ENCODE data around the gene ADD3. TPM values are rescaled to one million over a fixed set of nuclear protein-coding genes. Genes with fewer than 3 reads are reported as not detected.
A peak's percentile ranks its signal among the peaks of the same experiment; 100 is the strongest.

ADD3 gene
- total and polyA plus RNA-seq, 2 experiments from 2014 or later, result 83.2 to 216 TPM

DNA sequence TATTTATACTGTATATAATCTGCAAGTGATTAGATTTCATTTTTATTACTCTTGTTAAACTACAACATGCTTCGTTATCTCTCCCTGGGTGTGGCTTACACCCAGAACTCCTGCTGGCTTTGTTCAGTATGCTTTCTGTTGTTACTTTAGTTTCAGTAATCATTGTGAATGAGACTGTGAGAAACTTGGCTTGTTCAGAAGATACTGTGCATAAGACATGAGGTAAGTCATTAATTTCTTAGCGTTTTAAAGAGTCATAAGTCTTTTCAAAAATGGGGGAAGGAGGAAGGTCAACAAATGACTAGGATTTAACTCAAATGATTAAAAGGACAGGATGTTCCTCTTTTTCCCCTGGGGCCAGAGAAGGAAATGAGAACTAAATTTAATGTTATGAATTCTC, 11.6 kb upstream of the ADD3 start:
- Histone ChIP-seq H3K36me3 (replicated peaks; ENCODE audit: insufficient read depth, low read depth) (no peaks in the 10 kb centered on the region), H3K9me3 (ENCODE audit: low read depth) (no peaks in the 10 kb centered on the region), H2AFZ (no peak overlapping the region), H4K20me1 (ENCODE audit: insufficient read depth, poor library complexity, severe bottlenecking) (no peaks in the 10 kb centered on the region), H3K27me3 (no peaks in the 10 kb centered on the region), H3K9me2 (replicated peaks; ENCODE audit: insufficient read depth) (no peaks in the 10 kb centered on the region), H3K4me1 (ENCODE audit: insufficient read depth) (peaks cover 45% of the 10 kb centered on the region), H3K4me2 (peak overlapping the region; percentile 69), H3K4me3 (no peak overlapping the region), H3K79me2 (peaks cover 33% of the 10 kb centered on the region), H3K27ac (peak overlapping the region; percentile 93)
- DNase-seq (ENCODE audit: low spot score), result peak; percentile 43
- no peak for TF ChIP-seq EZH2phosphoT487 (IDR thresholded peaks at IDR 0.05; ENCODE audit: low read depth, severe bottlenecking, unreplicated experiment)
- TF ChIP-seq, protein P1, sequence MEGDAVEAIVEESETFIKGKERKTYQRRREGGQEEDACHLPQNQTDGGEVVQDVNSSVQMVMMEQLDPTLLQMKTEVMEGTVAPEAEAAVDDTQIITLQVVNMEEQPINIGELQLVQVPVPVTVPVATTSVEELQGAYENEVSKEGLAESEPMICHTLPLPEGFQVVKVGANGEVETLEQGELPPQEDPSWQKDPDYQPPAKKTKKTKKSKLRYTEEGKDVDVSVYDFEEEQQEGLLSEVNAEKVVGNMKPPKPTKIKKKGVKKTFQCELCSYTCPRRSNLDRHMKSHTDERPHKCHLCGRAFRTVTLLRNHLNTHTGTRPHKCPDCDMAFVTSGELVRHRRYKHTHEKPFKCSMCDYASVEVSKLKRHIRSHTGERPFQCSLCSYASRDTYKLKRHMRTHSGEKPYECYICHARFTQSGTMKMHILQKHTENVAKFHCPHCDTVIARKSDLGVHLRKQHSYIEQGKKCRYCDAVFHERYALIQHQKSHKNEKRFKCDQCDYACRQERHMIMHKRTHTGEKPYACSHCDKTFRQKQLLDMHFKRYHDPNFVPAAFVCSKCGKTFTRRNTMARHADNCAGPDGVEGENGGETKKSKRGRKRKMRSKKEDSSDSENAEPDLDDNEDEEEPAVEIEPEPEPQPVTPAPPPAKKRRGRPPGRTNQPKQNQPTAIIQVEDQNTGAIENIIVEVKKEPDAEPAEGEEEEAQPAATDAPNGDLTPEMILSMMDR (IDR thresholded peaks at IDR 0.05; ENCODE audit: poor library complexity), result no peak
- 25% methylated on average over 2 of the region's 2 CpGs for WGBS (ENCODE audit: low lambda C conversion rate, missing lambda C conversion rate)

DNA sequence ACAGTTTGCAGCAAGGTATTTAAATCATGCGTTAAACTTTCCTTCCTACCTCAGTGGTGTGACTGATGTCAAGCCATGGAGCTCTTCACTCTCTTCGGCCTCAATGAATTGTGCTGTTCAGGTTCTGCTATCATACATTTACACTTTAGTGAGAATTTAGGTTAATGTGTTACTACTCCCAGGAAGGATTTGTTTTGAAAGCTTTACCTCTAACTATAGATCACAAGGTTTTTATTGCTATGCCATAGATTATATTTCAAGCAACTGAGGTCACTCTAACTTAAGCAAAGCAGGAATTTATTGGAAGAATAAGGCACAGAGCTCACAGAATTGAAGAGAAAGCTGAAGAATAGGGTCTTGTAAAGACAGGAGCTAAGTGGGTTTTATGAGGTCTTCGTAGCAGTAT, 11.0 kb upstream of the ADD3 start:
- TF ChIP-seq EZH2 (IDR thresholded peaks at IDR 0.05; ENCODE audit: borderline replicate concordance) (no peak), EZH2phosphoT487 (IDR thresholded peaks at IDR 0.05; ENCODE audit: low read depth, severe bottlenecking, unreplicated experiment) (no peak)
- TF ChIP-seq, protein P1 (IDR thresholded peaks at IDR 0.05; ENCODE audit: poor library complexity), result no peak
- Histone ChIP-seq H3K4me2 (peak overlapping the region; percentile 69), H3K36me3 (replicated peaks; ENCODE audit: insufficient read depth, low read depth) (no peaks in the 10 kb centered on the region), H3K27ac (peak overlapping the region; percentile 93), H3K79me2 (peaks cover 37% of the 10 kb centered on the region), H3K4me3 (no peak overlapping the region), H2AFZ (no peak overlapping the region), H3K4me1 (ENCODE audit: insufficient read depth) (peaks cover 45% of the 10 kb centered on the region), H4K20me1 (ENCODE audit: insufficient read depth, poor library complexity, severe bottlenecking) (no peaks in the 10 kb centered on the region), H3K9me2 (replicated peaks; ENCODE audit: insufficient read depth) (no peaks in the 10 kb centered on the region), H3K9me3 (ENCODE audit: low read depth) (no peaks in the 10 kb centered on the region), H3K27me3 (no peaks in the 10 kb centered on the region)
- WGBS (ENCODE audit: low lambda C conversion rate, missing lambda C conversion rate), result 46% methylated on average over 3 of the region's 3 CpGs
- DNase-seq (ENCODE audit: low spot score), result peak; percentile 19

GRCh38 chr10:109997233-109997632, 10.6 kb upstream of the ADD3 start:
- H3K9me2 ChIP-seq (replicated peaks; ENCODE audit: insufficient read depth), result no peaks in the 10 kb centered on the region
- peaks cover 40% of the 10 kb centered on the region for H3K79me2 ChIP-seq
- H3K4me3 ChIP-seq, result peak overlapping the region; percentile 14
- DNase-seq (ENCODE audit: low spot score), result no peak
- no peaks in the 10 kb centered on the region for H3K36me3 ChIP-seq (replicated peaks; ENCODE audit: insufficient read depth, low read depth)
- H3K9me3 ChIP-seq (ENCODE audit: low read depth), result no peaks in the 10 kb centered on the region
- no peaks in the 10 kb centered on the region for H3K27me3 ChIP-seq
- H3K4me2 ChIP-seq, result peak overlapping the region; percentile 69
- TF ChIP-seq, protein P1 (IDR thresholded peaks at IDR 0.05; ENCODE audit: poor library complexity), result no peak
- TF ChIP-seq EZH2phosphoT487 (IDR thresholded peaks at IDR 0.05; ENCODE audit: low read depth, severe bottlenecking, unreplicated experiment) (no peak), EZH2 (IDR thresholded peaks at IDR 0.05; ENCODE audit: borderline replicate concordance) (no peak)
- H4K20me1 ChIP-seq (ENCODE audit: insufficient read depth, poor library complexity, severe bottlenecking), result no peaks in the 10 kb centered on the region
- no peak overlapping the region for H2AFZ ChIP-seq
- peaks cover 45% of the 10 kb centered on the region for H3K4me1 ChIP-seq (ENCODE audit: insufficient read depth)
- WGBS (ENCODE audit: low lambda C conversion rate, missing lambda C conversion rate), result 65% methylated on average over 2 of the region's 2 CpGs
- H3K27ac ChIP-seq, result peak overlapping the region; percentile 93

DNA sequence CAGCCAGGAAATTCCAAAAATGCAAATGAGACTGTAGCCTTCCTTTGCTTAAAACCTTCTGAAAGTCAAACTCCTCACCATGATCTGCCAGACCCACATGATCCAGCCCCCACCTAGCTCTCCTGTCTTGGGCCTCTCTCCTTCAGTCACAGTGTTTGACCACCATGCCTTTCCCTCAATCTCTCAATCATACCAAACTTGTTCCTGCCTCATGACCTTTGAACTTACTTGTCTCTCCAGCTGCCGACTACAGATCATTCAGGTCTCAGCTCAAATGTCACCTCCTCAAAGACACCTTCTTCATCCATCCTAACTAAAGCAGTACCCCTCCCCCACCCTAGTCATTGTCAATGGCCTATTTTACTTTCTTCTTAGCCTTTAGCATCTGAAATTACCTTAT, 9.3 kb upstream of the ADD3 start:
- Histone ChIP-seq H3K9me3 (ENCODE audit: low read depth) (no peaks in the 10 kb centered on the region), H3K4me3 (no peak overlapping the region), H2AFZ (no peak overlapping the region), H3K9me2 (replicated peaks; ENCODE audit: insufficient read depth) (no peaks in the 10 kb centered on the region), H4K20me1 (ENCODE audit: insufficient read depth, poor library complexity, severe bottlenecking) (no peaks in the 10 kb centered on the region), H3K79me2 (peaks cover 40% of the 10 kb centered on the region), H3K4me2 (peak overlapping the region; percentile 69), H3K27ac (peak overlapping the region; percentile 93), H3K4me1 (ENCODE audit: insufficient read depth) (peaks cover 48% of the 10 kb centered on the region), H3K36me3 (replicated peaks; ENCODE audit: insufficient read depth, low read depth) (no peaks in the 10 kb centered on the region), H3K27me3 (no peaks in the 10 kb centered on the region)
- WGBS (ENCODE audit: low lambda C conversion rate, missing lambda C conversion rate), result 13% methylated on average over 1 of the region's 1 CpG
- no peak for DNase-seq (ENCODE audit: low spot score)
- TF ChIP-seq EZH2phosphoT487 (IDR thresholded peaks at IDR 0.05; ENCODE audit: low read depth, severe bottlenecking, unreplicated experiment), result no peak
- TF ChIP-seq, protein P1 (IDR thresholded peaks at IDR 0.05; ENCODE audit: poor library complexity), result no peak
- TF ChIP-seq EZH2 (IDR thresholded peaks at IDR 0.05; ENCODE audit: borderline replicate concordance), result no peak

Data from hepatocyte (in vitro differentiated cells).